Measurements from ENCODE around the gene INTS3. TPM values are rescaled to one million over a fixed set of nuclear protein-coding genes. Genes with fewer than 3 reads are reported as not detected.

The INTS3 gene
- total and polyA plus RNA-seq, 10 of the 15 experiments (the other 5 are each of a cell fraction or from before 2014, with no cell fraction given): 12.6 to 87.4 (median 30.8) TPM

DNA sequence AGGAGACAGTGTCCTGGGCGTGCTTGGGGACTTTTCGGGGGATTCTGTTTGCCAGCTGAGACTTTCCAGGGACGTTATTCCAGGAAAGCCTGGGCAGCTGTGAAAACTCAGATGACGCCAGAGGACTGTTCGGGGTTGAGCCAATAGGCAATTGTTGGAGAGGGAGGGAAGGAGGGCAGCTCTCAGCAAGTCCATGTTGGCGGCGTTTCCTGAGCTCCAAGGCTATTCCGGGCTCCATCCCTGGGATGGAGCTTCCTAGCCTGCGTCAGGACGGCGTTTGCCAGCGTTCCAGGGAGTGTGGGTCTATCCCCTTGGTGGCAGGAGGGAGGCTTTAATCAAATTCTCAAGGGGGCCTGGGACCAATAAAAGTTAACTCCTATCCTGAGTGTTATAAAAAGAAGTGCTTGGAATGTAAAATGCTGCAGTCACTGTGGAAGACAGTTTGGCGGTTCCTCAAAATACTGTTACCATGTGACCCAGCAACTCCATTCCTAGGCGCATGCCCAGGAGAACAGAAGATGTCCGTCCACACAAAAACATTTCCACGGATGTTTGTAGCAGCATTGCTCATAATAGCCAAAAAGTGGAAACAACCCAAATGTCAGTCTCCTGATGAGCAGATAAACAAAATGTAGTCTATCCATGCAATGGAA, 62.6 kb downstream of the INTS3 start:
- FAIRE-seq: no peak
- TF ChIP-seq BCL11A (IDR thresholded peaks at IDR 0.05; ENCODE audit: low read depth, low read length) (no peak), EED (IDR thresholded peaks at IDR 0.05; ENCODE audit: low read depth) (peak; percentile 41; the same call in 1 of the 2 replicates), SMARCA5 (IDR thresholded peaks at IDR 0.05) (peak; percentile 10; the same call in 1 of the 2 replicates), CBX3 (IDR thresholded peaks at IDR 0.05; ENCODE audit: borderline replicate concordance, low read depth) (no peak), NFXL1 (IDR thresholded peaks at IDR 0.05; ENCODE audit: borderline replicate concordance) (no peak), PAX8 (IDR thresholded peaks at IDR 0.05) (no peak), NBN (IDR thresholded peaks at IDR 0.05) (no peak), TCF3 (IDR thresholded peaks at IDR 0.05; ENCODE audit: borderline replicate concordance, insufficient read depth, low read depth, low read length) (no peak), ZZZ3 (IDR thresholded peaks at IDR 0.05; ENCODE audit: control insufficient read depth, insufficient read length, low read depth) (no peak), POLR2AphosphoS5 (IDR thresholded peaks at IDR 0.05; ENCODE audit: low read length) (no peak), CREB1 (IDR thresholded peaks at IDR 0.05; ENCODE audit: low read depth) (no peak), SPI1 (IDR thresholded peaks at IDR 0.05; ENCODE audit: borderline replicate concordance, insufficient read depth, low read depth, low read length) (peak; percentile 31; the same call in 1 of the 2 replicates), PML (IDR thresholded peaks at IDR 0.05; ENCODE audit: low read length) (no peak), RFX5 (IDR thresholded peaks at IDR 0.05; ENCODE audit: low read depth, low read length) (no peak)
- TF ChIP-seq, protein P1, sequence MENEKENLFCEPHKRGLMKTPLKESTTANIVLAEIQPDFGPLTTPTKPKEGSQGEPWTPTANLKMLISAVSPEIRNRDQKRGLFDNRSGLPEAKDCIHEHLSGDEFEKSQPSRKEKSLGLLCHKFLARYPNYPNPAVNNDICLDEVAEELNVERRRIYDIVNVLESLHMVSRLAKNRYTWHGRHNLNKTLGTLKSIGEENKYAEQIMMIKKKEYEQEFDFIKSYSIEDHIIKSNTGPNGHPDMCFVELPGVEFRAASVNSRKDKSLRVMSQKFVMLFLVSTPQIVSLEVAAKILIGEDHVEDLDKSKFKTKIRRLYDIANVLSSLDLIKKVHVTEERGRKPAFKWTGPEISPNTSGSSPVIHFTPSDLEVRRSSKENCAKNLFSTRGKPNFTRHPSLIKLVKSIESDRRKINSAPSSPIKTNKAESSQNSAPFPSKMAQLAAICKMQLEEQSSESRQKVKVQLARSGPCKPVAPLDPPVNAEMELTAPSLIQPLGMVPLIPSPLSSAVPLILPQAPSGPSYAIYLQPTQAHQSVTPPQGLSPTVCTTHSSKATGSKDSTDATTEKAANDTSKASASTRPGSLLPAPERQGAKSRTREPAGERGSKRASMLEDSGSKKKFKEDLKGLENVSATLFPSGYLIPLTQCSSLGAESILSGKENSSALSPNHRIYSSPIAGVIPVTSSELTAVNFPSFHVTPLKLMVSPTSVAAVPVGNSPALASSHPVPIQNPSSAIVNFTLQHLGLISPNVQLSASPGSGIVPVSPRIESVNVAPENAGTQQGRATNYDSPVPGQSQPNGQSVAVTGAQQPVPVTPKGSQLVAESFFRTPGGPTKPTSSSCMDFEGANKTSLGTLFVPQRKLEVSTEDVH (IDR thresholded peaks at IDR 0.05; ENCODE audit: low read depth, partially characterized antibody): no peak
- TF ChIP-seq, protein P2, sequence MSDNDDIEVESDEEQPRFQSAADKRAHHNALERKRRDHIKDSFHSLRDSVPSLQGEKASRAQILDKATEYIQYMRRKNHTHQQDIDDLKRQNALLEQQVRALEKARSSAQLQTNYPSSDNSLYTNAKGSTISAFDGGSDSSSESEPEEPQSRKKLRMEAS (IDR thresholded peaks at IDR 0.05; ENCODE audit: low read depth, low read length): no peak
- TF ChIP-seq, protein P3, sequence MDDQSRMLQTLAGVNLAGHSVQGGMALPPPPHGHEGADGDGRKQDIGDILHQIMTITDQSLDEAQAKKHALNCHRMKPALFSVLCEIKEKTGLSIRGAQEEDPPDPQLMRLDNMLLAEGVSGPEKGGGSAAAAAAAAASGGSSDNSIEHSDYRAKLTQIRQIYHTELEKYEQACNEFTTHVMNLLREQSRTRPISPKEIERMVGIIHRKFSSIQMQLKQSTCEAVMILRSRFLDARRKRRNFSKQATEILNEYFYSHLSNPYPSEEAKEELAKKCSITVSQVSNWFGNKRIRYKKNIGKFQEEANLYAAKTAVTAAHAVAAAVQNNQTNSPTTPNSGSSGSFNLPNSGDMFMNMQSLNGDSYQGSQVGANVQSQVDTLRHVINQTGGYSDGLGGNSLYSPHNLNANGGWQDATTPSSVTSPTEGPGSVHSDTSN (IDR thresholded peaks at IDR 0.05; ENCODE audit: insufficient replicate concordance, low read depth, low read length): no peak

More for the DNA sequence above, 62.6 kb downstream of the INTS3 start:
- H3K4me3 ChIP-seq: 0 out of 2 replicates have a peak overlapping the region, but pooled peaks have one; percentile 2
- H3K4me1 ChIP-seq (ENCODE audit: control insufficient read depth, insufficient read depth, low read length): peaks cover 34% of the 10 kb centered on the region
- no peaks in the 10 kb centered on the region for H3K79me2 ChIP-seq (ENCODE audit: control insufficient read depth, insufficient read depth, low read length)
- ATAC-seq: peak; percentile 24
- peak overlapping the region; percentile 79 for H2AFZ ChIP-seq (ENCODE audit: control insufficient read depth, low read depth, low read length)
- H3K4me2 ChIP-seq (ENCODE audit: control insufficient read depth, insufficient read depth): peak overlapping the region; percentile 76
- no peaks in the 10 kb centered on the region for H3K9me3 ChIP-seq (replicated peaks; ENCODE audit: control insufficient read depth, insufficient read depth, low read length)
- DNase-seq (ENCODE audit: low read depth, low spot score): no peak
- ChIA-PET CTCF (interaction anchor here (0.6 to 4.0 kb wide), 8 partner anchors 15 to 412 kb away, joined by 3 to 20 read pairs (median 3); partner anchors contain the start of genes DENND4B, RAB13 and SLC27A3), RAD21 (ENCODE audit: unreplicated experiment) (interaction anchor here (1.0 to 1.7 kb wide), 4 partner anchors 15 to 155 kb away, joined by 3 to 6 read pairs (median 4); partner anchors contain the start of gene SLC27A3), POLR2A (interaction anchor here (0.8 kb wide), 1 partner anchor 199 kb away, joined by 5 read pairs; the partner anchor contains the start of gene RPS27), SMC1A (ENCODE audit: uncharacterized antibody, unreplicated experiment) (interaction anchor here (0.9 to 3.5 kb wide), 6 partner anchors 15 to 197 kb away, joined by 3 to 21 read pairs (median 4); partner anchors contain the start of genes JTB and RAB13)
- peak overlapping the region; percentile 91 for H3K27ac ChIP-seq (ENCODE audit: control insufficient read depth, insufficient read depth)
- in situ Hi-C loops (cut with MboI) (loop anchor here (10.0 kb wide), 1 partner anchor 194 kb away; the partner anchor contains the start of gene RAB13), intact Hi-C loops (cut with micrococcal nuclease; ENCODE audit: unreplicated experiment) (no loop called here)
- no peaks in the 10 kb centered on the region for H4K20me1 ChIP-seq (ENCODE audit: control insufficient read depth, insufficient read depth)
- BruUV-seq (replicated peaks): TSS peak; percentile 85
- WGBS (ENCODE audit: insufficient coverage, insufficient replicate concordance, low lambda C conversion rate, missing lambda C conversion rate): 80% methylated on average over 16 of the region's 16 CpGs
- peak overlapping the region; percentile 31 for H3K9ac ChIP-seq (ENCODE audit: control insufficient read depth, insufficient read depth, low read length)
- H3K27me3 ChIP-seq (replicated peaks in 1 of 2; ENCODE audit: control insufficient read depth in 2 of 2, insufficient read depth in 2 of 2, low read length in 1 of 2): no peaks in the 10 kb centered on the region
- H3K36me3 ChIP-seq (ENCODE audit: control insufficient read depth in 2 of 2, insufficient read depth in 2 of 2, low read length in 1 of 2): no peaks in the 10 kb centered on the region

Data from GM12878 (cell line).